HL-60/S4 (cell line): ENCODE measurements around the gene WTIP.
"Not testable (repeated sequence)": the region's sequence is repeated elsewhere in the genome, so short reads cannot be mapped to it uniquely, and the experiment has no call there.

Source experiments
- in situ Hi-C: fragments of 300-500 bp; cut with MboI; formaldehyde crosslinking; loops from 2 replicates; pipeline ENCODE4 v1.14.3; 2022; ENCODE audit warnings: low sequenced_read_pairs

Gene WTIP

DNA sequence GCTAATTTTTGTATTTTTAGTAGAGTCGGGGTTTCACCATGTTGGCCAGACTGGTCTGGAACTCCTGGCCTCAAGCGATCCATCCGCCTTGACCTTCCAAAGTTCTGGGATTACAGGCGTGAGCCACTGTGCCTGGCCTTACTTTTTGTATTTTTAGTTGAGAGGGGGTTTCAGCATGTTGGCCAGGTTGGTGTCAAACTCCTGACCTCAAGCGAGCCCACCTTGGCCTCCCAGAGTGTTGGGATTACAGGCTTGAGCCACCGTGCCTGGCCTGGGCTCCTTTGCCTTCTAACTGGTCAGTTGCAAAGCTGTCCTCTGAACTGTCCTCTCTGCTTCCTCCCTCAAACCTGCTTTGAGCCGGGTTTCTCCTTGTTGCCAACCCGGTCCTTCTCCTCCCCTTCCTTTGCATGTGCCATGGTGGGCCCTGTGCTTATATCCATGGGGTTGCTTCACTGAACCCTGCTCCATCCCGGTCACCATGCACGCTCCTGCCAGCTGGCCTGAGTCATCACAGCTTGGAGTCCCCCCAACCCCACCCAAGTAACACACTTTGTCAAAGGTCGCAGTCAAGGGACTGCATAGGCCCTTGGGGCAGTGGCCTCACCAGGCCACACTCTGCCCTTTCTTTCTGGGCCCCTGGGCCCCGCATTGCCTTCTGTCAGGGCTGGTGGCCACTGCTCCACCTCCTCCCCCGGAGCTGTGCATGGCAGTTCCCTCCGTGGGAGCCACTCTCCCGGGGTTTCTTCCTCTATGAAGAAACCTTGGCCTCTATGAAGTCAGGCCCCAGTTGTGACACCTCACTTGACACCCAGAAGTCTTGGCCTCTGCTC, 21.2 kb downstream of the WTIP start:
- in situ Hi-C loops = no loop called here

DNA sequence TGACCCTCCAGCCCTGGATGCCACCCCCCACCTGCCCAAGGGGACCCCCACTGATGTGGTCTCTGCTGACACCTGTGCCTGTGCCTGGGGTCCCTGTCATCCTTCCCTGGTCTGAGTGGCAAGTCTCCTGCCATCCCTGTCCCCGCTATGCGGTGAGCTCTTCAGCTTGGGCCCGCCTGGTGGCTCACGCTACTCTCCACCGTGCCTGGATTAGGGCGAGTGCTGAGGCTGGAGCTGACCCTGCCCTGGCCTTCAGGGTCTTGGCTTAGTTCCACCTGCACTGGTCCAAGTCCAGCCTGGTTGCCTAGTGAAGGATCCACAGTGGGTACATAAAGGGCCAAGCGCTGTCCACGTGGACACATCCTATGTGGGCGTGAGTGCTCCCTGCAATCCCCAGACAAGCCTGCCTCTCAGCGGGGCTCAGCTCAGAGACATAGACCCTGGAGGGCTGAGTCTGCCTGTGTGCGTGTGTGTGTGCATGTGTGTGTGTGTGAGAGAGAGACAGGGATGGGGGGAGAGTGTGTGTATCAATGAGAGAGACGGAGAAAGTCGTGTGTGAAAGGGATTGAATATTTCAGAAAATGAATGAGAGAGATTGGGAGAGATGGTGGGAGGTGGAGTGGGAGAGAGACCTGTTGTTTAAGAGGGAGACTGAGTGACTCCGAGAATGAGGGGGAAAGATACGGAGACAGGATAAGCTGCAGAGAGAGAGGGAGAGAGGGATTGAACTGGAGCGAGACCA, 22.1 kb downstream of the WTIP start:
- in situ Hi-C loops = no loop called here

DNA sequence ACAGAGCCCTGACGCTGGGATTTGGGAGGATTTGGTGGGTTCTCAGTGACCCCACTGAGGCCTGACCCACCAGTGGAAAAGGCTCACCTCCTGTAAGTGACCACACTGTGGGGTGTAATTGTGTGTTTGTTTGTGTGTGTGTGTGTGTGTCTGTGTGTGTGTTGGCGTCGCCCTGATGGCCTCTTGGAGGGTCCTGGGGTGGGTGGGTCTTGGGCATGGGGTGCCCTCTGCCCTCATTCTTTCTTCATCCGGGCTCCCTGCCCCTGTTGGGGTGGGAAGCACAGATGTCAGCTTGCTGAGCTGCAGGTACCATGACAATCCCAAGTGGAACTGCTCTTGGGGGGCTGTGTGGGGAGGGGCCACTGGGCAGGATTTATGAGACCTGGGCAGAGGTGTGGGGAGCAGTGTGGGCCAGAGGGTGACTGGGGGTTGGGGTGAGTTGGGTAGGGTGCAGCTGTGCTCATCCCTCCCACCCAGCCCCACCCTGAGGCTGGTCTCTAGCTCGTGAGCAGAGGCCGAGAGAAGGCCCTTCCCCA, 22.8 kb downstream of the WTIP start:
- in situ Hi-C loops = no loop called here

DNA sequence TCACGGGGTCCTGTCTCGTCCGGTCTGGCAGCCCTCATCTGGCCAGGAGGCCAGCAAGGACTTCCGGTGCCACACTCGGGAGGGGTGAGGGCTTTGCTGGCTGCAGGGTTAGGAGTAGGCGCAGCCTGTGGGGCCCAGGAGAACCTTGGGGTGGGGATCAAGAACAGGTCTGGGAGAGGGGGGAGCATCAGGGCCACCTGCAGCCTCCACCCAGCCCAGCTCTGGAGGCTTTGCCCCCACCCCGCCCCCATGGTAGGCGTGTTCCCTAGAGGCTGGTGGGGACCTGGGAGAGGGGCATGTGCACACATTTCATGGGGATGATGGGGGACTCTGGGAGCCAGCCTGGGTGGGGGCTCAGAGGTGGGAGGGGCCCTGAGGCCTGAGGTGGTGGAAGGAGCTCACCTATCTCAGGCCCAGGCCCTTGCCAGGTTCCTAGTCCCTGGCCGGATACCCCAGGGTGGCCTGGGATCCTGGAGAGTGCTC, 23.3 kb downstream of the WTIP start:
- in situ Hi-C loops = no loop called here

DNA sequence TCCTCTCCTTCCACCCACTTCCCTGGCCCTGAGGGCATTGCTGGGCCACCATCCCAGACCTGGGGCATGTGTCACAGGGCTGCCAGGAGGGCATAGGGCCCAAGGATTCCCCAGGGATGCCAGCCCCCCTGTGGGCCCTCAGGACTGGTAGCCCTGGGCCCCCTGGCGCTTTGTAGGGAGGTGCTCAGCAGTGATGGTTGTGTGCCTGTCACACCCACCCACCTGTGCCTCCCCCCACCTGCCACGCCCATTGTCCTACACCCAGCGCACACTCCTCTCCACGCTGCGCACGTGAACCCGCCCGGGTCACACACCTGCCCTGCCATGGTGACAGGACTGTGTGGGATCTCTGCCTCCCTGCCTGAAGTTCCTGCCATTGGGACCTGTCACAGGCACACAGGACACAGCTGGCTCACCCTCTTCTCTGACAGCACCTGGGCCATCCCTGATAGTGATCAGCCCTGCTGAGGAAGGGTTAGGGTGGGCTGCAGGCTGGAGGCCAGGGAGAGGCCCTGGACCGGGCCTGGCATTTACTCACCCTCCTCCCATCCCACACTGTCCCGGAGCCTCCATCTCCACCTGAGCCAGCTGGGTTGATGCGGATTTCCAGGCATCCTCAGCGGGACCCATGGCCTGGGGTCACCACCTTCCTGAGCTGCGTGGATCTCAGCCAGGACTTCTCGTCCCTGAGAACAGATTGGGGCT, 23.9 kb downstream of the WTIP start:
- in situ Hi-C loops = no loop called here

DNA sequence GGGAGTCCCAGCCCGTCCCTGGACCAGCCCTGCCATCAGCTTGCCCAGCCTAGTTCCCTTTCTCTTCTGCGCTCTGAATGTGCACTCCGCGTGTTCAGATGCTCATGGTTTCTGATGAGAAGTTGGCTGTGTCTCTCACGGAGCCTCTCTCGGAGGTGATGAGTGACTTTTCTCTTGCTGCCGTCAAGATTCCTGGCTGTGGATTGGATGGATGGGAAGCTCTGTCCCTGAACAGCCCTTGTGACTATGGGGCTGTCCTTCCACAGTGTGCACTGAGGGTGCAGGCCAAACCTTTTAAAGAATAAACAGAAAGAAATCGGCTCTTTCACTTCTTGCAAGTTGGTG, 24.4 kb downstream of the WTIP start:
- in situ Hi-C loops = no loop called here

DNA sequence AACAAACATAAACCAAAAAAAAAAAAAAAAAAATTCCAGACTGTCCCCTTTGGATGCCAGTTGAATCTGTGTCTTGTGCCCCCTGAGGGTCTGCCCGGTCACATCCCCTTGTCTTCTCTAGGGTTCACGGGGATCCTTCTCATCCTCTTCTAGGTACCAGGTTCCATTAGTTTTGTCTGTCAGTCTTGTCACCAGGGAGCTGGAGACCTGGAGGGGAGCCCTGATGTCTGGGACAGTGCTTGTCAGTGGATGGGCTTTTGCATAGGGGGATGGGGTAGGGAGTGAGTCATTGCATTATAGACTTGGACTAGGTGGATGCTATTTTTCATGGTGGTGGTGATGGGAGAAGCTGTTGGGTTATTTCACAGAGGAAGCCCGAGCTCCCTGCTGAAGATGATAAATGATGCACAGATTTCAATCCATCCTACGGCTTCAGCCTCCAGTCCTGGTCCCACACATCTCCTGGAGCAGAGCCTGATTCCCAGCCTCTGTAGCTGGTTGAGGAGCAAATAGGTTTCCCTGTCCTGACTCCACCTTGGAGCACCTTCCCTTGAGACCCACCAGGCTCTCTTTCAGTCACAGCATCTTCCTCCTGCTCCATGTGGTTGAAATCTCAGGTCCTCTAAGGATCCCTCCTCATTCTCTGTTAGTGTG, 26.0 kb downstream of the WTIP start:
- in situ Hi-C loops = no loop called here

DNA sequence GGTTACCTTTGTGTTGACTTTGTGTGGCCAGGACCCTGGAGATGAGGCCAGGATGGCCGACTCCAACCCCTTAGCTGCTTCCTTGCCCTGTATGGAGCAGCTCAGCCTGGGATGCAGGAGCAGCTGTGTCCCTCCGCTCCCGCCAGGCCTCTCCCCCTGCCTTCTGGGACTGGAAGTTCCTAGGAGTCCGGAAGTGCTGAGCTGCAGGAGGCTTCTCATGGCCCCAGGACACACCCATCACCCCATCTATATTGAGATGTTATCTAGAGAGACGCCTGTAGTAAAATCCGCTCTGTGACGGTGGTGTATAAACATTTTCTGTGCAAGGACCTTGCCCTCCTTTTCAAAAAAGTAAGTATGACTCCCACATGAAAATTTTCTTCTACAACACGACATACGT, 27.0 kb downstream of the WTIP start:
- in situ Hi-C loops = no loop called here

DNA sequence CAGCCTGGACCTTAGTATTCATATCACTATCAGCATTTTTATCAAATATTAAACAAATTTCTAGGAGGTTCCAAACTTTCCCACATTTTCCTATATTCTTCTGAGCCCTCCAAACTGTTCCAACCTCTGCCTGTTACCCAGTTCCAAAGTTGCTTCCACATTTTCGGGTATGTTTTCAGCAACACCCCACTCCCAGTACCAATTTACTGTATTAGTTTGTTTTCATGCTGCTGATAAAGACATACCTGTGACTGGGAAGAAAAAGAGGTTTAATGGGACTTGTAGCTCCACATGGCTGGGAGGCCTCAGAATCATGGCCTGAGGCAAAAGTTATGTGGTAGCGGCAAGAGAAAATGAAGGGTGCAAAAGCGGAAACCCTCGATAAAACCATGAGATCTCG, 29.3 kb downstream of the WTIP start:
- in situ Hi-C loops = not testable (repeated sequence)

DNA sequence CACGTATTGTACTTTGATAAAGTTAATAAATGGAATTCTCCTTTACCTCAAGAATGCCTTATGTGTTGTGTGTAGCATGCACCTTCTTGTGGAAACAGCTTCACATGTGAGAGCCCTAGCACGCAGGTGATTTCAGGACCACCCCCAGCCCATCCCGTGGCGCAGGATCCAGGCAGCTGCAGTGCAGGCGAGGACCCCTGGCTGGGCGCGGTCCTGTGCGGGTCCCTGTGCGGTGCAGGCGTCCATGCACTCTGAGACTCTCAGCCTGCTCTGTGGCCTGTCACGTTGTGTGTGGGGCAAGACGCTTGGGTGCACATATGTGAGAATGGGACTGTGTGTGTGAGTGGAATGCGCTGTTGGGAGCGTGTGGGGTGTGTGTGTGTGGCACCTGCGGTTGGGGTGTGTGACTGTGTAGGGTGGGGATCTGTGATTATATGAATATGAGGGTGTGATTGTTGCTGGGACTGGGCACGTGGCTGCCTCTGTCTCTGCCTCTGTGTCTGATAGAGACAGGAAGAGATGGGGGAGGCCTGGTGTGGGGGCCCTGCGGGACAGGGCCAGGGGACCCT, 30.8 kb downstream of the WTIP start:
- in situ Hi-C loops = no loop called here

DNA sequence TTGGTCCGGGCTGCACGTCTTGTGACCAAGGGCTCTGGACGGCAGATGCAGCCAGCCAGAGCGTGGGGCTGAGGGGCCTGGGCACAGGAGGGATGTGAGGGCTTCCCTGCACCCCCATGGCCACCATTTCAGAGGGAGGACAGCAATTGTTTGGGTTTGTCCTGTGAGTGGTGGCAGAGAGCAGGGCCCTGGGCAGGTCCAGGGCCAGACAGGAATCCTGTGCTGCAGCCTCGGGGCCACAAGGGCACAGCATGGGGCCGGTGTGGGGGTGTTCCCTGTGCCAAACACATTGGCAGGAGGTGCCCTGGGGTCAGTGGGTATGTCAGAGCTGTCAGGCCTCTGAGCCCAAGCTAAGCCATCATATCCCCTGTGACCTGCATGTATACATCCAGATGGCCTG, 32.2 kb downstream of the WTIP start:
- in situ Hi-C loops = no loop called here

DNA sequence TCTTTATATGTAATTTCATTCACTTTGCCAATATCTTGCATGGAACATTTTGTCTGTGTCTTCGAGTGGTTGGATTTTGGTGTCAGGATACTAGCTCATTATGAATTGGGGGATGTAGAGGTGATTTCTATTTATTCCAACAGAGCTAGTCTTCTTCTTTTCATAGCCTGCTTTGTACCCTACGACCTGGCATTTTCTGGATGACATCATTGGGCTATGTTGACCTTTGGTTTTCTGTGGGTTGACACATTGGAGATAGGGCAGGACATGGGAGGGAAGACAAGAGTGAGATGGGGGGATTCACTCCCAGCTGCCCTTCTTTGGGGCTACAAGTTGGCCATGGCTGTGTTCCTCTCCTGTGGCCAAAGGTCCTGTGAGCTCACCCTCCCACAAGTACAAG, 38.0 kb downstream of the WTIP start:
- in situ Hi-C loops = no loop called here

DNA sequence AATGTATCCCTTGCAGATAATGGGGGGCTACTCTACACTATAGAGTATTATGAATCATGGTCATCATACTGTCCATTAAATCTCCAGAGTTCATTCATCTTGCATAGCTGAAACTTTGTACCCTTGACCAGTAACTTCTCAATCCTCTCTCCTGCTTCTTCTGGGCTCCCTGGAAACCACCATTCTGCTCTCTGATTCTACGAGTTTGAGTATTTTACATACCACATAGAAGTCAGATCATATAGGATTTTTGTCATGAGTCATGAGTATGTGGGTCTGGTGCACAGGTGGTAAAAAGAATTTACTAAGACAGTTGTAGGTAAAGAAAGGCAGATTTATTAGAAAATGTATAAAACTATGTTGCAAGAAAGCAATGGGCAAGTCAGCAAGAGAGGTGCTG, 41.9 kb downstream of the WTIP start:
- in situ Hi-C loops = no loop called here

DNA sequence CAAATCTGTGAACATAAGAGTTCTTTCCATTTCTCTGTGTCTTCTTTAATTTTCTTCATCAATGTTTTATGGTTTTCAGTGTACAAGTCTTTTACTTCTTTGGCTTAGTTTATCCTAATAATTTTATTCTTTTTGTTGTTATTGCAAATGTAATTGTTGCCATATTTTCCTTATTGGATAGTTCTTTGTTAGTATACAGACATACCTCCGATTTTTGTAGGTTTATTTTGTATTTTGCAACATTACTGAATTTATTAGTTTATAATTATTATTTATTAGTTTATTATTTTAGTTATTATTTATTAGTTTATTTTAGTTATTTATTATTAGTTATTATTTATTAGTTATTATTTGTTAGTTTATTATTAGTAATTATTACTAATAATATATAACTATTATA, 43.4 kb downstream of the WTIP start:
- in situ Hi-C loops = no loop called here

DNA sequence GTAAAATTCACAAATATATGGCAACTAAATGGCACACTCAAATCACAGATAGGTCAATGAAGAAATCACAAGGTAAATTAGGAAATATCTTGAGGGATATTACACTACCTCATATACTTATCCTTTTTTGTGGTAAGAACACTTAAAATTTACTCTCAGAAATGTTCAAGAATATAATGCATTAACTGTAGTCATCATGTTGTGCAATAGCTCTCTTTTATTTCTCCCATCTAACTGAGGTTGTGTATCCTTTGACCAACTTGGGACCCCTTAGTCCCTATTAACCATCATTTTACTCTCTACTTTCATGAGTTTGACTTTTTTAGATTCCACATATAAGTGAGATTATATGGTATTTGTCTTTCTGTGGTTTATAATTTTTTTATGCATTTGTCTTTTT, 52.6 kb downstream of the WTIP start:
- in situ Hi-C loops = no loop called here

DNA sequence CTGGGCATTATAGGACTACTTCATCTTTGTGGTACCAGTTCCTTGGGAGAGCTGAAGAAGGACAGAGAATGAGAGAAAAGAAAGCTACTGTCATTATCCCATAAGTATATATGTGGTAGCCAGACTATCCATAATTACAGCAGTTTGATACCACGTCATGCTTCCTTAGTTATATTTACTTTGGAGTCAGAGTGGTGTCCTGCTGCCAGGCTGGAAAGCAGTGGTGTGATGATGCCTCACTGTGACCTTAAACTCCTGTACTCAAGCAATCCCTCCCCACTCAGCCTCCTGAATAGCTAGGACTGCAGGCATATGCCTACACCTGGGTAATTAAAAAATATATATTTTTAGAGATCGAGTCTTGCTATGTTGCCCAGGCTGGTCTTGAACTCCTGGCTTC, 57.8 kb downstream of the WTIP start:
- in situ Hi-C loops = no loop called here

DNA sequence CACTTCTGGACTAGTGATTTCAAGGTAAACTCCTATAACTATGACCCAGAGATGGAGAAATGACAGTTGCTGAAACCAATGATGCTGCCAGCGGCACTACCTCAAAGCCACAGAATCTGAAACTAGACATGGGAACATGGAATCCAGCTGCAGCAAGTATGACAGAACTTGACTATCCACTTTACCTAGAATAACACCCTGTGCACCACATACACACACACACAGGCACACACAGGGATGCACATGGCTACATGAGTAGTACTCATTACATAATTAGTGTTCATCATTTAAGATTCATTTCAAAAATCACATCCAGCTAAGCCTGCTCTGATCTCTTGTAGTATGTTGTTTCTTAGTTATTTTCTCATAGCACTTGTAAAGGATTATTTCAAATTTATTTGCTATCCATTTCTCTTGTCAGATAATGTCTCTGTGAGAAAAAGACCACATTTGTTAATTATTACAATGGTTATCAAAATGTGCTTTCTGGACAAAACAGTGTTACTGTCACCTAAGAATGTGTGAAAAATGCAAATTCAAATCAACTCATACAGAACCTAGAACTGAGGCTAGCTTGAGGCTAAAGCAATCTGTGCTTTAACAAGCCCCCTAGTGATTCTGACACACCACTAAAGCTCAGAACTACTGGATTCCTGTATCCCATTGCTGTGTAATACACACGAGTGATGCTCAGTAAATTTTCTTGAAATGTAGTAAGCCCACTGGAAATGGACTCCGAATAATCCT, 59.4 kb downstream of the WTIP start:
- in situ Hi-C loops = no loop called here

DNA sequence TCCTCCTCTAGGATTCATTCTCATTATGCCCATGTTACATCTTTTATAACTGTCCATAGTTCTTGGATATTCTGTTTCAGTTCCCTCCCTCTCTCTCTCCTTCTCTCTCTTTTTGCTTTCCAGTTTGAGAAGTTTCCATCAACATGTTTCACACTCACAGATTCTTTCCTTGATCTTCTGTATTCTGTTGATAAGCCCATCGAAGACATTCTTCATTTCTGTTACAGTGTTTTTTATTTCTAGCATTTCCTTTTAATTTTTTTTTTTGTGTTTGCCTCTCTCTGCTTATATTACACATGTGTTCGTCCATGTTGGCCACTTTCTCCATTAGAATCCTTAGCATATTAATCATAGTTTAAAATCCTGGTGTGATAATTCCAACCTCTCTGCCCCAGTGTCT, 68.3 kb downstream of the WTIP start:
- in situ Hi-C loops = no loop called here

DNA sequence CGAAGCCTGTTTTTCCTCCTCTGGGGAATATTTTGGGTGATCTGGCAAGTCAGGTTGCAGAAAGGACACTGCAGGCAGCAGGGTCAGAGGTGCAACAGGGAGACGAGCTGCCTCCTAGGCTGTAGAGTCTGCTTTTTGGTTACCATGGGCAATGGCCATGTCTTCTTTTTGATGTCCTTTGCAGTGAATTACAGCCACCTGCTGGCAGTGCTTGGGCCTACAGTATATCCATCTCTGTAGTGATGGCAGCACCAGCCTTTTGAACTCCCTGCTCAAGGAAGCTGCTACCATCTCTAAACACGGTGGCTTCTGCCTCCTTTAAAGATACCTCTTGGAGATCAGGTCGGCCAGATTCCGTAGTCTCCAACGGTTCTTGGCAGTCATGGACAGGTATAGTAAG, 73.9 kb downstream of the WTIP start:
- in situ Hi-C loops = no loop called here

DNA sequence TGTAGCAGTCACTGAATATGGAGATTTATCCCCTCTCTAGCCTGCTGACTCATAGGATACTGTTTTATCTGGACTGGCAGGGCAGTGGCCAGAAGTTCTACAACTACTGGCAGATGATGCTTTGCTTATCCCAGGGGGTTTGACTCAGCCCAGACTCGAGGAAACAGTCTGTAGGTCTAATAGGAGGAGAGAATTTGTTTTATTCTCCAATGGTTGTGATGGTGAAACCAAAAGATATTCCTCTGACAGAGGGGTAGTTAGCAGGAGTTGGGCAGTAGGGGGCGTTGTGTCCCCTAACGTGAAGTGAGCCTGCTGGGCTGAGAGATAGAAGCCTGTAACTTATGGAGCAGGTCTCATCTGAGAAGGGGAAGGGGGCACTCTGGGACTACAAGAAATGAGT, 74.9 kb downstream of the WTIP start:
- in situ Hi-C loops = no loop called here
